ENCODE results near the gene NEU2. TPM values are rescaled to one million over a fixed set of nuclear protein-coding genes. Genes with fewer than 3 reads are reported as not detected.

Gene NEU2
- total RNA-seq, 3 donors from 2014 or later (not counting 1 experiment from before 2014, with no cell fraction given): not detected

DNA sequence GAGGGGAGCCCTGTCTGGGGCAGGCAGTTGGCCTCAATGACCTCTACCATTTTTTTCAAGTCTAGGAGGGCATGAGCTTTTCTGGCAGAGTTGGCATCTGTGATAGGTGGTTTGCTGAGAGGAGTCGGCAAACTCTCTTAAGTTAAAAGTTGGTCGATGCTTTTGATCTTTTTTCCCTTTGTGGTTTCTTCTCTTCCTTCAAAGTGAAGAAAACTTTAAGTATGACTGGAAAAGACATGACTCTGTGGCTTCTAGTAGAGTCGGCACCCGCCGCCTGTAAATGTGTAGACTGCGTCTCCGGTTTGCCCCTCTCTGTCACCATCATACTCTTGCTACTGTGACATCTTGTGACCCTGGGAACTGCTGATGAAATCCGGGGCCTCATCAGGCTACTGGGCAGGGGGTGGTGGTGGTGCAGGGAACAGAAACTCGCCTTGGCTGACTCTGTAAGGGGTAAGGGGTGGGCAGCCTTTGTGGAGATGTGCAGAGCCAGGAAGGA is 48.8 kb downstream of the NEU2 start:
- TF ChIP-seq, protein P1, sequence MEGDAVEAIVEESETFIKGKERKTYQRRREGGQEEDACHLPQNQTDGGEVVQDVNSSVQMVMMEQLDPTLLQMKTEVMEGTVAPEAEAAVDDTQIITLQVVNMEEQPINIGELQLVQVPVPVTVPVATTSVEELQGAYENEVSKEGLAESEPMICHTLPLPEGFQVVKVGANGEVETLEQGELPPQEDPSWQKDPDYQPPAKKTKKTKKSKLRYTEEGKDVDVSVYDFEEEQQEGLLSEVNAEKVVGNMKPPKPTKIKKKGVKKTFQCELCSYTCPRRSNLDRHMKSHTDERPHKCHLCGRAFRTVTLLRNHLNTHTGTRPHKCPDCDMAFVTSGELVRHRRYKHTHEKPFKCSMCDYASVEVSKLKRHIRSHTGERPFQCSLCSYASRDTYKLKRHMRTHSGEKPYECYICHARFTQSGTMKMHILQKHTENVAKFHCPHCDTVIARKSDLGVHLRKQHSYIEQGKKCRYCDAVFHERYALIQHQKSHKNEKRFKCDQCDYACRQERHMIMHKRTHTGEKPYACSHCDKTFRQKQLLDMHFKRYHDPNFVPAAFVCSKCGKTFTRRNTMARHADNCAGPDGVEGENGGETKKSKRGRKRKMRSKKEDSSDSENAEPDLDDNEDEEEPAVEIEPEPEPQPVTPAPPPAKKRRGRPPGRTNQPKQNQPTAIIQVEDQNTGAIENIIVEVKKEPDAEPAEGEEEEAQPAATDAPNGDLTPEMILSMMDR (IDR thresholded peaks at IDR 0.05): no peak
- intact Hi-C loops (cut with micrococcal nuclease): loop anchor here (10.0 kb wide), 1 partner anchor 304 kb away; no protein-coding TSS in a partner anchor
- WGBS (ENCODE audit: insufficient coverage): 6% methylated on average over 9 of the region's 9 CpGs

DNA sequence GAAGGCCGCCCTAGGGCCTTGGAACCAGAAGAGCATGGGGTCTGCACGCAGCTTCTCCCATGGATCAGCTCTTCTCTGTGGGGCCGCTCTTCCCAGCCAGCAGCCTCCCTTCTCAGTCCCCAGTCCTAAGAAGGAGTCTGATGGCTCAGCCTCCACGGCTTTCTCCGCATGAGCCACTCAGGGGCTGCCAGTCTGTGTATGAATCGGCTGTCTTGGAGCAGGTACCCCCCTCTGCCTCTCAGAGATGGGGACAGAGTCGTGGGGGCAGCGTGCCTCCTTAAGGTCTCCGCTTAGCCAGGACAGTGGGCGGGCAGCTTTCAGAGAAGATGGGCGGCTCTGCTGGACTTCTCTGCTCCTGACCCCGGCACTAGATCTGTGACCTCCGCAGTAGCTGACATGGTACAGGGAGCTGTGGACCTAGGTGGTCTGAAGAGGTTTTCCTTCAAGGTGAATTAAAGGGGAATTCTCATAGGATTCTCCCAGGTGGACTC is 49.3 kb downstream of the NEU2 start:
- H3K36me3 Mint-ChIP-seq: peaks cover 3% of the 10 kb centered on the region
- no peak overlapping the region for H3K4me3 ChIP-seq (ENCODE audit: low read length)
- intact Hi-C loops (cut with micrococcal nuclease): loop anchor here (10.0 kb wide), 1 partner anchor 303 kb away; no protein-coding TSS in a partner anchor
- ATAC-seq (no peak), DNase-seq (no peak)
- H3K27me3 ChIP-seq (ENCODE audit: control insufficient read depth, insufficient read depth, low read length): no peaks in the 10 kb centered on the region
- H3K27me3 Mint-ChIP-seq (ENCODE audit: low read depth in 2 of 2): no peaks in the 10 kb centered on the region
- TF ChIP-seq, protein P1 (IDR thresholded peaks at IDR 0.05): no peak
- peak overlapping the region; percentile 85 for H3K27ac ChIP-seq (ENCODE audit: low read length)
- peaks cover 86 to 91% of the 10 kb centered on the region in 2 donors for H3K4me1 Mint-ChIP-seq
- peaks cover 97% of the 10 kb centered on the region for H3K4me1 ChIP-seq (ENCODE audit: control insufficient read depth, insufficient read depth, low read length)
- H3K4me3 Mint-ChIP-seq: peak overlapping the region; percentile 83
- peaks cover 38% of the 10 kb centered on the region for H3K36me3 ChIP-seq (ENCODE audit: control insufficient read depth, insufficient read depth, low read length)
- 67% methylated on average over 13 of the region's 13 CpGs for WGBS (ENCODE audit: insufficient coverage)
- H3K27ac Mint-ChIP-seq: no peak overlapping the region
- H3K9me3 Mint-ChIP-seq: no peaks in the 10 kb centered on the region
- no peaks in the 10 kb centered on the region for H3K9me3 ChIP-seq (ENCODE audit: control insufficient read depth, insufficient read depth, low read length)

More for the DNA sequence above, 48.8 kb downstream of the NEU2 start:
- Mint-ChIP-seq H3K27me3 (ENCODE audit: low read depth in 2 of 2) (no peaks in the 10 kb centered on the region), H3K4me1 (peaks cover 83 to 86% of the 10 kb centered on the region in 2 donors), H3K9me3 (no peaks in the 10 kb centered on the region), H3K4me3 (peak overlapping the region; percentile 83), H3K36me3 (no peaks in the 10 kb centered on the region), H3K27ac (no peak overlapping the region)
- no peak overlapping the region for H3K4me3 ChIP-seq (ENCODE audit: low read length)
- no peaks in the 10 kb centered on the region for H3K27me3 ChIP-seq (ENCODE audit: control insufficient read depth, insufficient read depth, low read length)
- peak in 1 of 2 donors; percentile 72 for DNase-seq
- peaks cover 34% of the 10 kb centered on the region for H3K36me3 ChIP-seq (ENCODE audit: control insufficient read depth, insufficient read depth, low read length)
- ATAC-seq: peak; percentile 9 to 28 (median 11)
- no peaks in the 10 kb centered on the region for H3K9me3 ChIP-seq (ENCODE audit: control insufficient read depth, insufficient read depth, low read length)
- H3K4me1 ChIP-seq (ENCODE audit: control insufficient read depth, insufficient read depth, low read length): peaks cover 92% of the 10 kb centered on the region
- peak overlapping the region; percentile 85 for H3K27ac ChIP-seq (ENCODE audit: low read length)

DNA sequence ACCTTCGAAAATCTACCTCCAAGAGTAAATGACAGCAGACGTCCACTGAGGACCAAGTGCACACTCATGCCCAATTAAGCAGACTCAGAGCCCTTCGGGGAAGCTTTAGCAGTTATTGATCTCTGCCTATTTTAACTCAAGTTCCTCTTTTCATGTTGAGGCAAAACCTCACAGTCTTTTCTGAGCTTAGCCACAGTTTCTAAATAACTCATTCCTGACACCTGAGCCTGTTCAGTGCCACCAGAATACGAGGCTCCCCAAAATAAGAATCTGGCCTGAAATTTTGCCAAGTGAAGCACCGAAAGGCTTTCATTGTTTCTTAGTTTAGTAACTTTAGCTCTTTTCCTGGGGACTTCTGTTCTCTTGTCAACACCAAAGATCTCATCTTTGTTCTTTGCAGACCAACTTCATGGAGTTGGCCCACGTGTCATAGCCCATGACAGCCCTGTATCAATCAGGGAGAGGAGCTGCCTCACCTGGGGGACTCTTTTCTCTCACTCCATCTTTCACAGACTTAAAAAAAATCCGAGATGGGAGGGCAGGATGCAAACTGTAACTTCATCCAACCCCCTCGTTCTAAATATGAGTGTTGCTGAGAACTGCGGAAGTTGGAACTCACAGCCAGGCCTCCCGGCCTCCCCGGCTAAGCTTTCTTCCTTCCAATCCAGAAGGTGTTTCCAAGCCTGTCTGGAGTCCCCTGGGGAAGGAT is 49.9 kb downstream of the NEU2 start:
- H3K27me3 Mint-ChIP-seq (ENCODE audit: low read depth in 2 of 2): no peaks in the 10 kb centered on the region
- no peak for ATAC-seq
- TF ChIP-seq, protein P1 (IDR thresholded peaks at IDR 0.05): no peak
- H3K27ac ChIP-seq (ENCODE audit: low read length): peak overlapping the region; percentile 85
- no peak overlapping the region for H3K27ac Mint-ChIP-seq
- DNase-seq: peak in 1 of 2 donors; percentile 51
- H3K36me3 Mint-ChIP-seq: peaks cover 6% of the 10 kb centered on the region
- no peaks in the 10 kb centered on the region for H3K9me3 Mint-ChIP-seq
- no peak overlapping the region for H3K4me3 ChIP-seq (ENCODE audit: low read length)
- H3K4me3 Mint-ChIP-seq: peak overlapping the region; percentile 74
- 33% methylated on average over 10 of the region's 11 CpGs for whole genome bisulfite sequencing (ENCODE audit: insufficient coverage)
- H3K36me3 ChIP-seq (ENCODE audit: control insufficient read depth, insufficient read depth, low read length): peaks cover 38% of the 10 kb centered on the region
- H3K4me1 Mint-ChIP-seq: peaks cover 90 to 95% of the 10 kb centered on the region in 2 donors
- H3K4me1 ChIP-seq (ENCODE audit: control insufficient read depth, insufficient read depth, low read length): peaks cover 100% of the 10 kb centered on the region
- H3K27me3 ChIP-seq (ENCODE audit: control insufficient read depth, insufficient read depth, low read length): no peaks in the 10 kb centered on the region
- no peaks in the 10 kb centered on the region for H3K9me3 ChIP-seq (ENCODE audit: control insufficient read depth, insufficient read depth, low read length)
- intact Hi-C loops (cut with micrococcal nuclease): loop anchor here (10.0 kb wide), 1 partner anchor 302 kb away; no protein-coding TSS in a partner anchor
